ENCODE data around the gene AFF3. TPM values are rescaled to one million over a fixed set of nuclear protein-coding genes. Genes with fewer than 3 reads are reported as not detected.

Gene AFF3
- total and polyA plus RNA-seq, 10 of the 15 experiments (the other 5 are each of a cell fraction or from before 2014, with no cell fraction given), result 0.26 to 5.5 (median 3.0) TPM

DNA sequence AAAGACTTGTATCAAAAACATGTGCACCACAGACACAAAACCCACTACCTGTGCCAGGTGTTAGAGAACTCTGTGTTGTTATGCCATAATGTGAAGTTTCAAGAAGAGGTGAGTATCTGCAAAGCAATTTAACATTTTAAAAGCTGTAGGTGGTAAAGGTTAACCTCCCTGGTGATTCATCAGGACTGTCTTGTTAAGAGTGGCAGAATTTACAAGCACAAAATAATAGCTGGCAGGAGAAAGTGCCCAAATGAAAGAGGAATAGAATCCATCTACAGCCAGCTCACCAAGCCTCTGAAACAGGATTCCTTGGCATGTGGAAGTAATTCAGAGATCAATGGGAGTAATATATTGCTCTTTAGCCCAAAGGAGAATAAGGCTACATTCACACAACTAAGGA lies 230.7 kb downstream of the AFF3 start:
- Histone ChIP-seq H3K4me2 (ENCODE audit: control insufficient read depth, insufficient read depth) (no peak overlapping the region), H3K4me1 (ENCODE audit: control insufficient read depth, insufficient read depth, low read length) (no peaks in the 10 kb centered on the region), H3K9me3 (replicated peaks; ENCODE audit: control insufficient read depth, insufficient read depth, low read length) (no peaks in the 10 kb centered on the region), H3K27ac (ENCODE audit: control insufficient read depth, insufficient read depth) (no peak overlapping the region), H3K36me3 (ENCODE audit: control insufficient read depth in 2 of 2, insufficient read depth in 2 of 2, low read length in 1 of 2) (no peaks in the 10 kb centered on the region), H3K4me3 (no peak overlapping the region), H4K20me1 (ENCODE audit: control insufficient read depth, insufficient read depth) (no peaks in the 10 kb centered on the region; the same call in 1 of the 2 replicates), H3K27me3 (replicated peaks in 1 of 2; ENCODE audit: control insufficient read depth in 2 of 2, insufficient read depth in 2 of 2, low read length in 1 of 2) (no peaks in the 10 kb centered on the region; a peak in 1 of 4 replicates), H3K79me2 (ENCODE audit: control insufficient read depth, insufficient read depth, low read length) (no peaks in the 10 kb centered on the region), H3K9ac (ENCODE audit: control insufficient read depth, insufficient read depth, low read length) (no peak overlapping the region), H2AFZ (ENCODE audit: control insufficient read depth, low read depth, low read length) (no peak overlapping the region)
- in situ Hi-C loops (cut with MboI) (no loop called here), intact Hi-C loops (cut with micrococcal nuclease; ENCODE audit: unreplicated experiment) (no loop called here)
- ChIA-PET RAD21 (ENCODE audit: unreplicated experiment) (no interaction called here), CTCF (no interaction called here), SMC1A (ENCODE audit: uncharacterized antibody, unreplicated experiment) (no interaction called here), POLR2A (no interaction called here)
- no peak for TF ChIP-seq FOXM1 (IDR thresholded peaks at IDR 0.05; ENCODE audit: low read depth, low read length)
- TF ChIP-seq, protein P1, sequence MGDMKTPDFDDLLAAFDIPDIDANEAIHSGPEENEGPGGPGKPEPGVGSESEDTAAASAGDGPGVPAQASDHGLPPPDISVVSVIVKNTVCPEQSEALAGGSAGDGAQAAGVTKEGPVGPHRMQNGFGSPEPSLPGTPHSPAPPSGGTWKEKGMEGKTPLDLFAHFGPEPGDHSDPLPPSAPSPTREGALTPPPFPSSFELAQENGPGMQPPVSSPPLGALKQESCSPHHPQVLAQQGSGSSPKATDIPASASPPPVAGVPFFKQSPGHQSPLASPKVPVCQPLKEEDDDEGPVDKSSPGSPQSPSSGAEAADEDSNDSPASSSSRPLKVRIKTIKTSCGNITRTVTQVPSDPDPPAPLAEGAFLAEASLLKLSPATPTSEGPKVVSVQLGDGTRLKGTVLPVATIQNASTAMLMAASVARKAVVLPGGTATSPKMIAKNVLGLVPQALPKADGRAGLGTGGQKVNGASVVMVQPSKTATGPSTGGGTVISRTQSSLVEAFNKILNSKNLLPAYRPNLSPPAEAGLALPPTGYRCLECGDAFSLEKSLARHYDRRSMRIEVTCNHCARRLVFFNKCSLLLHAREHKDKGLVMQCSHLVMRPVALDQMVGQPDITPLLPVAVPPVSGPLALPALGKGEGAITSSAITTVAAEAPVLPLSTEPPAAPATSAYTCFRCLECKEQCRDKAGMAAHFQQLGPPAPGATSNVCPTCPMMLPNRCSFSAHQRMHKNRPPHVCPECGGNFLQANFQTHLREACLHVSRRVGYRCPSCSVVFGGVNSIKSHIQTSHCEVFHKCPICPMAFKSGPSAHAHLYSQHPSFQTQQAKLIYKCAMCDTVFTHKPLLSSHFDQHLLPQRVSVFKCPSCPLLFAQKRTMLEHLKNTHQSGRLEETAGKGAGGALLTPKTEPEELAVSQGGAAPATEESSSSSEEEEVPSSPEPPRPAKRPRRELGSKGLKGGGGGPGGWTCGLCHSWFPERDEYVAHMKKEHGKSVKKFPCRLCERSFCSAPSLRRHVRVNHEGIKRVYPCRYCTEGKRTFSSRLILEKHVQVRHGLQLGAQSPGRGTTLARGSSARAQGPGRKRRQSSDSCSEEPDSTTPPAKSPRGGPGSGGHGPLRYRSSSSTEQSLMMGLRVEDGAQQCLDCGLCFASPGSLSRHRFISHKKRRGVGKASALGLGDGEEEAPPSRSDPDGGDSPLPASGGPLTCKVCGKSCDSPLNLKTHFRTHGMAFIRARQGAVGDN (IDR thresholded peaks at IDR 0.05), result no peak
- no peak for ATAC-seq
- BruUV-seq (replicated peaks), result no TSS peak
- no peak for DNase-seq (ENCODE audit: low read depth, low spot score)
- FAIRE-seq, result no peak

DNA sequence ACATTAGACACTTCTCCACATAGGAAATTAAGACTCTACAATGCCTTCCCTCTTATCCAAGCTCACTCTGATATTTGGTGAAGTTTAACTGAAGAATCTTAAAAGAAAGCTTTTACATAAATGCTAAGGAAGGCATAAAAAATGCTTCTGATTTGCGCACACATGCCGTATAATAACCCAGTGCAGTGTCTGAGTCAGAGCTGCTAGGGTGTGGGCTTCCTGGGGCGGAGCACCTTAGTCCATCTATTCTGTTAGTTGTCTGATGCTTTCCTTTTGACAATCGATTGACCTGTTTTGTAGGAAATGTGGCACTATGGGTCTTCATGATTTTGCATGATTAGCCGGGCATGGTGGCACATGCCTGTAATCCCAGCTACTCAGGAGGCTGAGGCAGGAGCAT lies 231.5 kb downstream of the AFF3 start:
- Histone ChIP-seq H4K20me1 (ENCODE audit: control insufficient read depth, insufficient read depth) (no peaks in the 10 kb centered on the region), H3K9ac (ENCODE audit: control insufficient read depth, insufficient read depth, low read length) (no peak overlapping the region), H3K4me3 (no peak overlapping the region), H3K27ac (ENCODE audit: control insufficient read depth, insufficient read depth) (no peak overlapping the region), H3K4me1 (ENCODE audit: control insufficient read depth, insufficient read depth, low read length) (no peaks in the 10 kb centered on the region), H3K36me3 (ENCODE audit: control insufficient read depth in 2 of 2, insufficient read depth in 2 of 2, low read length in 1 of 2) (no peaks in the 10 kb centered on the region), H3K27me3 (replicated peaks in 1 of 2; ENCODE audit: control insufficient read depth in 2 of 2, insufficient read depth in 2 of 2, low read length in 1 of 2) (no peaks in the 10 kb centered on the region), H3K79me2 (ENCODE audit: control insufficient read depth, insufficient read depth, low read length) (no peaks in the 10 kb centered on the region), H3K4me2 (ENCODE audit: control insufficient read depth, insufficient read depth) (no peak overlapping the region), H3K9me3 (replicated peaks; ENCODE audit: control insufficient read depth, insufficient read depth, low read length) (no peaks in the 10 kb centered on the region), H2AFZ (ENCODE audit: control insufficient read depth, low read depth, low read length) (no peak overlapping the region)
- FAIRE-seq, result no peak
- RAD21 ChIA-PET (ENCODE audit: unreplicated experiment), result no interaction called here
- BruUV-seq (replicated peaks), result no TSS peak
- CTCF ChIA-PET, result no interaction called here
- SMC1A ChIA-PET (ENCODE audit: uncharacterized antibody, unreplicated experiment), result interaction anchor here (1.0 kb wide), 1 partner anchor 31 kb away, joined by 3 read pairs; no protein-coding TSS in a partner anchor
- 49% methylated on average over 5 of the region's 5 CpGs for WGBS (ENCODE audit: insufficient coverage, insufficient replicate concordance, low lambda C conversion rate, missing lambda C conversion rate)
- no peak for DNase-seq (ENCODE audit: low read depth, low spot score)
- no peak for ATAC-seq
- in situ Hi-C loops (cut with MboI) (no loop called here), intact Hi-C loops (cut with micrococcal nuclease; ENCODE audit: unreplicated experiment) (no loop called here)
- POLR2A ChIA-PET, result no interaction called here
- TF ChIP-seq NFYB (IDR thresholded peaks at IDR 0.05; ENCODE audit: insufficient read depth, low read depth, low read length), result no peak
- no peak for TF ChIP-seq SP1 (IDR thresholded peaks at IDR 0.05; ENCODE audit: low read depth, low read length)
- no peak for TF ChIP-seq HDAC2 (IDR thresholded peaks at IDR 0.05)
- no peak for TF ChIP-seq ESRRA (IDR thresholded peaks at IDR 0.05; ENCODE audit: low read length)
- no peak for TF ChIP-seq NFXL1 (IDR thresholded peaks at IDR 0.05; ENCODE audit: borderline replicate concordance)
- TF ChIP-seq, protein P2, sequence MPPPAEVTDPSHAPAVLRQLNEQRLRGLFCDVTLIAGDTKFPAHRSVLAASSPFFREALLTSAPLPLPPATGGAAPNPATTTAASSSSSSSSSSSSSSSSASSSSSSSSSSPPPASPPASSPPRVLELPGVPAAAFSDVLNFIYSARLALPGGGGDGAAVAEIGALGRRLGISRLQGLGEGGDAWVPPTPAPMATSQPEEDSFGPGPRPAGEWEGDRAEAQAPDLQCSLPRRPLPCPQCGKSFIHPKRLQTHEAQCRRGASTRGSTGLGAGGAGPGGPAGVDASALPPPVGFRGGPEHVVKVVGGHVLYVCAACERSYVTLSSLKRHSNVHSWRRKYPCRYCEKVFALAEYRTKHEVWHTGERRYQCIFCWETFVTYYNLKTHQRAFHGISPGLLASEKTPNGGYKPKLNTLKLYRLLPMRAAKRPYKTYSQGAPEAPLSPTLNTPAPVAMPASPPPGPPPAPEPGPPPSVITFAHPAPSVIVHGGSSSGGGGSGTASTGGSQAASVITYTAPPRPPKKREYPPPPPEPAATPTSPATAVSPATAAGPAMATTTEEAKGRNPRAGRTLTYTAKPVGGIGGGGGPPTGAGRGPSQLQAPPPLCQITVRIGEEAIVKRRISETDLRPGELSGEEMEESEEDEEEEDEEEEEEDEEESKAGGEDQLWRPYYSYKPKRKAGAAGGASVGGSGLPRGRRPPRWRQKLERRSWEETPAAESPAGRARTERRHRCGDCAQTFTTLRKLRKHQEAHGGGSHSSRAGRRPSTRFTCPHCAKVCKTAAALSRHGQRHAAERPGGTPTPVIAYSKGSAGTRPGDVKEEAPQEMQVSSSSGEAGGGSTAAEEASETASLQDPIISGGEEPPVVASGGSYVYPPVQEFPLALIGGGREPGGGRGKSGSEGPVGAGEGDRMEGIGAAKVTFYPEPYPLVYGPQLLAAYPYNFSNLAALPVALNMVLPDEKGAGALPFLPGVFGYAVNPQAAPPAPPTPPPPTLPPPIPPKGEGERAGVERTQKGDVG (CRISPR knock-in tag; IDR thresholded peaks at IDR 0.05), result no peak
- no peak for TF ChIP-seq BCL11A (IDR thresholded peaks at IDR 0.05; ENCODE audit: low read depth, low read length)

All from GM12878 (cell line).